GM06990 (cell line): Measurements from ENCODE around the gene GRK5.

Experiments
- DNase-seq: peaks from one replicate; pipeline ENCODE4 v3.0.0-alpha.2; 2011; ENCODE audit not compliant: insufficient read length; ENCODE audit errors: extremely low read depth
- H3K27me3 ChIP-seq: replicated peaks from 2 replicates; pipeline ENCODE4 v1.6.0; 2011; ENCODE audit warnings: low read length; ENCODE audit not compliant: control insufficient read depth, insufficient read depth
- H3K36me3 ChIP-seq: 2 replicates; pipeline ENCODE4 v1.5.1; 2011; ENCODE audit warnings: low read length; ENCODE audit not compliant: control insufficient read depth, insufficient read depth
- H3K4me3 ChIP-seq: replicated peaks from 2 replicates; pipeline ENCODE4 v1.5.1; 2011; ENCODE audit warnings: low read depth, mild to moderate bottlenecking, control low read depth, low read length
- CTCF ChIP-seq: IDR thresholded peaks from 2 replicates; pipeline ENCODE4 v1.5.1; 2011; ENCODE audit warnings: low read length, control low read depth, mild to moderate bottlenecking, inconsistent platforms; ENCODE audit not compliant: insufficient read depth, poor library complexity, severe bottlenecking

GRK5 gene

GRCh38 chr10:119310806-119311205 lies 103.4 kb downstream of the GRK5 start:
- peaks cover 2% of the 10 kb centered on the region for H3K36me3 ChIP-seq
- TF ChIP-seq CTCF, result no peak
- no peak overlapping the region for H3K4me3 ChIP-seq
- no peak for DNase-seq
- H3K27me3 ChIP-seq, result no peaks in the 10 kb centered on the region

GRCh38 chr10:119312241-119312640 lies 104.9 kb downstream of the GRK5 start:
- no peak for TF ChIP-seq CTCF
- H3K4me3 ChIP-seq, result no peak overlapping the region
- H3K27me3 ChIP-seq, result no peaks in the 10 kb centered on the region
- H3K36me3 ChIP-seq, result peaks cover 2% of the 10 kb centered on the region
- no peak for DNase-seq

- Histone ChIP-seq H3K4me3 (no peak overlapping the region), H3K36me3 (peaks cover 2% of the 10 kb centered on the region)
- no peak for TF ChIP-seq CTCF
Measured at GRCh38 chr10:119313024-119313423, 105.7 kb downstream of the GRK5 start.

GRCh38 chr10:119313644-119314043 lies 106.3 kb downstream of the GRK5 start:
- peak; percentile 84 for DNase-seq
- H3K27me3 ChIP-seq, result no peaks in the 10 kb centered on the region

More at GRCh38 chr10:119313024-119313423, 105.7 kb downstream of the GRK5 start:
- no peak for DNase-seq
- no peaks in the 10 kb centered on the region for H3K27me3 ChIP-seq

GRCh38 chr10:119314061-119314460 lies 106.7 kb downstream of the GRK5 start:
- Histone ChIP-seq H3K4me3 (no peak overlapping the region), H3K27me3 (no peaks in the 10 kb centered on the region)

More at GRCh38 chr10:119313644-119314043, 106.3 kb downstream of the GRK5 start:
- H3K36me3 ChIP-seq, result peaks cover 2% of the 10 kb centered on the region; the same call in 1 of the 2 replicates
- no peak for TF ChIP-seq CTCF
- no peak overlapping the region for H3K4me3 ChIP-seq

More at GRCh38 chr10:119314061-119314460, 106.7 kb downstream of the GRK5 start:
- peaks cover 2% of the 10 kb centered on the region; the same call in 1 of the 2 replicates for H3K36me3 ChIP-seq
- no peak for DNase-seq
- TF ChIP-seq CTCF, result no peak
